ENCODE results near the gene TUT1. TPM values are rescaled to one million over a fixed set of nuclear protein-coding genes. Genes with fewer than 3 reads are reported as not detected.

TUT1 gene
- total RNA-seq, 1 experiment from 2014 or later = 39.3 TPM

DNA sequence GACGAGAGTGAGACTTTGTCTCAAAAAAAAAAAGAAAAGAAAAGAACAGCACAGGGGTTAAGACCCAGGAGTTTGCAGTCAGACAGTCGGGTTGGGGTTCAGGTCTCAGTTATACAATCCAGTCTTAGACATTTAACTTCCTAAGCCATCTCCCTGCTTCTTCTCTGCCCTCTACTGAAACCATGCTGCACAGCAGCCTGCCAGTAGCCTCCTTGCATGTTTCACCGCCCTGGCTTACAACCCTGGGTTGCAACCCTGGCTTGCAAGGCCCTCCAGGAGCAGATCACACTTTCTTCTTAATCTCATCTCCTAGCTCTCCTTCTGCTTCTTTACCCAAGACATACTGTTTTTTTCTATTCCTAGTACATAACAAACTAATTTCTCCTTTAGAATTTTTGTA is 36.4 kb upstream of the TUT1 start:
- TF ChIP-seq, protein P1, sequence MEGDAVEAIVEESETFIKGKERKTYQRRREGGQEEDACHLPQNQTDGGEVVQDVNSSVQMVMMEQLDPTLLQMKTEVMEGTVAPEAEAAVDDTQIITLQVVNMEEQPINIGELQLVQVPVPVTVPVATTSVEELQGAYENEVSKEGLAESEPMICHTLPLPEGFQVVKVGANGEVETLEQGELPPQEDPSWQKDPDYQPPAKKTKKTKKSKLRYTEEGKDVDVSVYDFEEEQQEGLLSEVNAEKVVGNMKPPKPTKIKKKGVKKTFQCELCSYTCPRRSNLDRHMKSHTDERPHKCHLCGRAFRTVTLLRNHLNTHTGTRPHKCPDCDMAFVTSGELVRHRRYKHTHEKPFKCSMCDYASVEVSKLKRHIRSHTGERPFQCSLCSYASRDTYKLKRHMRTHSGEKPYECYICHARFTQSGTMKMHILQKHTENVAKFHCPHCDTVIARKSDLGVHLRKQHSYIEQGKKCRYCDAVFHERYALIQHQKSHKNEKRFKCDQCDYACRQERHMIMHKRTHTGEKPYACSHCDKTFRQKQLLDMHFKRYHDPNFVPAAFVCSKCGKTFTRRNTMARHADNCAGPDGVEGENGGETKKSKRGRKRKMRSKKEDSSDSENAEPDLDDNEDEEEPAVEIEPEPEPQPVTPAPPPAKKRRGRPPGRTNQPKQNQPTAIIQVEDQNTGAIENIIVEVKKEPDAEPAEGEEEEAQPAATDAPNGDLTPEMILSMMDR (conservative IDR thresholded peaks at IDR 0.05) = no peak
- no peak for TF ChIP-seq EZH2 (IDR thresholded peaks at IDR 0.05; ENCODE audit: low read depth)
- no peak for DNase-seq
- H3K36me3 ChIP-seq (ENCODE audit: low read depth) = peaks cover 53% of the 10 kb centered on the region
- no peaks in the 10 kb centered on the region for H4K20me1 ChIP-seq (ENCODE audit: insufficient read depth)
- intact Hi-C loops (cut with micrococcal nuclease; ENCODE audit: unreplicated experiment) = no loop called here
- H3K79me2 ChIP-seq (ENCODE audit: low read depth) = no peaks in the 10 kb centered on the region
- no peak overlapping the region for H2AFZ ChIP-seq
- H3K9me2 ChIP-seq (ENCODE audit: insufficient read depth) = no peaks in the 10 kb centered on the region
- H3F3A ChIP-seq (ENCODE audit: insufficient read depth, low read depth) = peaks cover 47% of the 10 kb centered on the region
- H3K4me3 ChIP-seq = no peak overlapping the region
- ChIA-PET POLR2A (ENCODE audit: unreplicated experiment) (no interaction called here), CTCF (no interaction called here)
- peaks cover 3% of the 10 kb centered on the region for H3K4me1 ChIP-seq (replicated peaks; ENCODE audit: insufficient read depth)
- BruUV-seq (replicated peaks) = no TSS peak
- H3K9me3 ChIP-seq (ENCODE audit: insufficient read depth, low read depth) = no peaks in the 10 kb centered on the region
- no peak overlapping the region for H3K27ac ChIP-seq
- H3K27me3 ChIP-seq (ENCODE audit: insufficient read depth, low read depth) = no peaks in the 10 kb centered on the region
- no peak overlapping the region for H3K4me2 ChIP-seq

DNA sequence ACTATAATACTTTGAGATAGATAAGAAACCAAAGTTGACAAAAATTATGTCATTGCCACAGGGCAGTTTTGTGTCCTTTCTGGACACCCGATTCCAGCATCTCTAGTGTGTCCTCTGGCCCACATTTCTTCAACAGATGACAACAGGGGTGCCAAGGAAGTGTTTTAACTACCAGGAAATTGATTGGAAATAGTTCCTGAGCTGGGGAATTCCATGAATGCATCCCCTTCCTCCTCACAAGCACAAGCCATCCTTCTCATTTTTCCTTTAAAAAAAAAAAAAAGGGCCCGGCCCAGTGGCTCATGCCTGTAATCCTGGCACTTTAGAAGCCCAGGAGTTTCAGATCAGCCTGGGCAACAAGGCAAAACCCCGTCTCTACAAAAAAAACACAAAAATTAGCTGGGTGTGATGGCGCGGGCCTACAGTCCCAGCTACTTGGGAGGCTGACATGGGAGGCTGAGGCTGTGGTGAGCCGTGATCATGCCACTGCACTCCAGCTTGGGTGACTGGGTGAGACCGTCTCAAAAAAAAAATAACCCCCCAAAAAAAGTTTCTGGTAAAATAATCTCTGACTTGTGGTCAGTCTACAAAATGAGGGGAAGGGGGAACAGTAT is 31.3 kb upstream of the TUT1 start:
- TF ChIP-seq EZH2 (IDR thresholded peaks at IDR 0.05; ENCODE audit: low read depth) = no peak
- TF ChIP-seq, protein P1 (conservative IDR thresholded peaks at IDR 0.05) = no peak
- no peak for DNase-seq
- Histone ChIP-seq H4K20me1 (ENCODE audit: insufficient read depth) (no peaks in the 10 kb centered on the region), H3K4me1 (replicated peaks; ENCODE audit: insufficient read depth) (peaks cover 20% of the 10 kb centered on the region), H3K4me3 (peak overlapping the region; percentile 44; the same call in 1 of the 2 replicates), H3K79me2 (ENCODE audit: low read depth) (peaks cover 18% of the 10 kb centered on the region), H3K9me3 (ENCODE audit: insufficient read depth, low read depth) (no peaks in the 10 kb centered on the region), H3F3A (ENCODE audit: insufficient read depth, low read depth) (peaks cover 51% of the 10 kb centered on the region), H3K9me2 (ENCODE audit: insufficient read depth) (no peaks in the 10 kb centered on the region), H3K27ac (peak overlapping the region; percentile 86), H3K4me2 (peak overlapping the region; percentile 75), H3K27me3 (ENCODE audit: insufficient read depth, low read depth) (no peaks in the 10 kb centered on the region), H2AFZ (0 out of 2 replicates have a peak overlapping the region, but pooled peaks have one; percentile 14), H3K36me3 (ENCODE audit: low read depth) (peaks cover 17% of the 10 kb centered on the region; the same call in 1 of the 2 replicates)
- BruUV-seq (replicated peaks) = TSS peak; percentile 99
- intact Hi-C loops (cut with micrococcal nuclease; ENCODE audit: unreplicated experiment) = loop anchor here (1.0 to 5.0 kb wide), 3 partner anchors 24 to 45 kb away; partner anchors contain the start of genes C11orf98, CSKMT, GANAB and TUT1
- POLR2A ChIA-PET (ENCODE audit: unreplicated experiment) = interaction anchor here (0.6 to 1.6 kb wide), 8 partner anchors 31 to 1058 kb away, joined by 3 to 15 read pairs (median 4); partner anchors contain the start of genes C11orf98, CSKMT, INTS5 and TUT1
- CTCF ChIA-PET = interaction anchor here (0.6 kb wide), 1 partner anchor 108 kb away, joined by 6 read pairs; no protein-coding TSS in a partner anchor

DNA sequence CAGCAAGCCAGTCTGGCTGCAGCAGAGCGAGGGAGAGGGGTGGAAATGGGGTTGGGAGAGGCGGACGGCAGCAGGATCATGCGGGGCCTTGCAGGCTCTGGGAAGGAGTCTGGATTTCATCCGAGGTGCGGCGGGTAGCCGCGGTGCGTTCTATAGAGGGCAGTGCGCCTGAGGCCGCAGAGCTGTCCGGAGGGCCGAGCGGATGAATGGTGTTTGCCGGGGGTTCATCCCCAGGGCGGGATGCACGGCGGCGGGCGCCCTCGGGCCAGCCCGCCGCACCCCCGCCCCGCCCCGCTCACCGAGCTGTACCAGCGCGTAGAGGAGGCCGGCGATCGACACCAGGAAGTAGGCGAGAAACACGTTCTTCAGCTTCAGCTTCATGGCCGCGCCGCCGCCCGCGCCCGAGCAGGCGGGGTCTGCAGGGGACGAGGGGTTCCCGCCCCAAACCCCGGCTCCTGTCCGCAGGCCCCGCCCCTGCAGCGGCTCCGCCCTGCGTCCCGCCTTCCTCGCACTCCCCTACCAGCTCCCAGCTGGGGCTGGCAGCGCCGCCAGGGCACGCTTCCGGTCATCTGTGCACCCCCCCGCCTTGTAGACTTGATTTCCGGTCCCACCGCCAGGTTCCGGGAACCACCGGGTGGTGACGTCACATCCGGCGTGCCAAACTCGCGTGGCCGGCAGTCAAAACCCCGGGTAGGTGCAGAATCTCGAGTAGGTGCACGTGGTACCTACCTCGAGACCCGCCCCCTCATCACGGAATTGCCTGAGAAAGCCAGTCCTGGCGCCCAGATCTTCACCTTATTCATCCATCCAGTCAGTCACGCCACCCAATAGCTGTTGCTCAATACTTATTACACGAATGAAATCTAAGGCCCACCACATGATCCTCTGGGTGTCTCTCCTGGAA is 30.5 kb upstream of the TUT1 start, which contains the start of gene B3GAT3:
Gene B3GAT3, minus strand, starts transcription at position 420 of the 904 bp plus-strand sequence. Its CDS starts 39 bp downstream, at position 381.
- intact Hi-C loops (cut with micrococcal nuclease; ENCODE audit: unreplicated experiment) = loop anchor here (1.0 to 5.0 kb wide), 3 partner anchors 24 to 45 kb away; partner anchors contain the start of genes C11orf98, CSKMT, GANAB and TUT1
- Histone ChIP-seq H3K79me2 (ENCODE audit: low read depth) (peaks cover 18% of the 10 kb centered on the region), H3K4me2 (peak within 1 kb of the TSS; percentile 75), H3K9me3 (ENCODE audit: insufficient read depth, low read depth) (no peaks in the 10 kb centered on the region), H3K4me3 (peak within 1 kb of the TSS; percentile 79), H3K36me3 (ENCODE audit: low read depth) (peaks cover 13% of the 10 kb centered on the region; the same call in 1 of the 2 replicates), H3K9me2 (ENCODE audit: insufficient read depth) (no peaks in the 10 kb centered on the region), H2AFZ (peak within 1 kb of the TSS; percentile 88), H3K27me3 (ENCODE audit: insufficient read depth, low read depth) (no peaks in the 10 kb centered on the region), H3K27ac (peak within 1 kb of the TSS; percentile 86), H3F3A (ENCODE audit: insufficient read depth, low read depth) (peaks cover 51% of the 10 kb centered on the region), H3K4me1 (replicated peaks; ENCODE audit: insufficient read depth) (peaks cover 20% of the 10 kb centered on the region), H4K20me1 (ENCODE audit: insufficient read depth) (no peaks in the 10 kb centered on the region)
- no TSS peak for BruUV-seq (replicated peaks)
- no peak for TF ChIP-seq EZH2 (IDR thresholded peaks at IDR 0.05; ENCODE audit: low read depth)
- TF ChIP-seq, protein P1 (conservative IDR thresholded peaks at IDR 0.05) = no peak
- ChIA-PET CTCF (interaction anchor here (0.6 to 1.0 kb wide), 3 partner anchors 30 to 165 kb away, joined by 3 to 6 read pairs (median 5); partner anchors contain the start of gene TUT1), POLR2A (ENCODE audit: unreplicated experiment) (interaction anchor here (0.6 to 1.6 kb wide), 13 partner anchors 9 to 1059 kb away, joined by 3 to 15 read pairs (median 4); partner anchors contain the start of genes C11orf98, CSKMT, EML3 and HNRNPUL2)
- DNase-seq = peak; percentile 97 to 100
